GM21381 (cell line): Measurements from ENCODE around the gene IMMP2L.

Source experiments
- ATAC-seq: cut with Tn5 transposase; IDR thresholded peaks from one replicate; pipeline ENCODE4 v1.9.1; 2021; ENCODE audit warnings: mild to moderate bottlenecking, moderate library complexity; ENCODE audit not compliant: unreplicated experiment

IMMP2L gene

GRCh38 chr7:110897538-110897937, 664.8 kb downstream of the IMMP2L start:
- no peak for ATAC-seq

- no peak for ATAC-seq
Observed at GRCh38 chr7:110894111-110894510, 668.2 kb downstream of the IMMP2L start.

GRCh38 chr7:110891197-110891596, 671.1 kb downstream of the IMMP2L start:
- ATAC-seq, result no peak

- no peak for ATAC-seq
Observed at GRCh38 chr7:110890101-110890500, 672.2 kb downstream of the IMMP2L start.

- ATAC-seq, result no peak
Observed at GRCh38 chr7:110889335-110889734, 673.0 kb downstream of the IMMP2L start.

- no peak for ATAC-seq
Observed at GRCh38 chr7:110888641-110889040, 673.7 kb downstream of the IMMP2L start.

GRCh38 chr7:110885474-110885873, 676.8 kb downstream of the IMMP2L start:
- no peak for ATAC-seq

GRCh38 chr7:110881721-110882120, 680.6 kb downstream of the IMMP2L start:
- no peak for ATAC-seq

GRCh38 chr7:110880971-110881370, 681.3 kb downstream of the IMMP2L start:
- ATAC-seq, result no peak

- no peak for ATAC-seq
Observed at GRCh38 chr7:110877016-110877415, 685.3 kb downstream of the IMMP2L start.

- ATAC-seq, result no peak
Observed at GRCh38 chr7:110875346-110875745, 686.9 kb downstream of the IMMP2L start.

GRCh38 chr7:110871856-110872255, 690.4 kb downstream of the IMMP2L start:
- ATAC-seq, result no peak

- no peak for ATAC-seq
Observed at GRCh38 chr7:110870926-110871325, 691.4 kb downstream of the IMMP2L start.

- ATAC-seq, result no peak
Observed at GRCh38 chr7:110868458-110868857, 693.8 kb downstream of the IMMP2L start.

GRCh38 chr7:110867771-110868170, 694.5 kb downstream of the IMMP2L start:
- no peak for ATAC-seq

- ATAC-seq, result no peak
Observed at GRCh38 chr7:110863258-110863657, 699.0 kb downstream of the IMMP2L start.

- no peak for ATAC-seq
Observed at GRCh38 chr7:110861163-110861562, 701.1 kb downstream of the IMMP2L start.

GRCh38 chr7:110857106-110857505, 705.2 kb downstream of the IMMP2L start:
- ATAC-seq, result no peak

- no peak for ATAC-seq
Observed at GRCh38 chr7:110856704-110857103, 705.6 kb downstream of the IMMP2L start.

GRCh38 chr7:110854651-110855050, 707.6 kb downstream of the IMMP2L start:
- no peak for ATAC-seq

GRCh38 chr7:110854166-110854565, 708.1 kb downstream of the IMMP2L start:
- ATAC-seq, result no peak

GRCh38 chr7:110853263-110853662, 709.0 kb downstream of the IMMP2L start:
- ATAC-seq, result no peak

GRCh38 chr7:110852156-110852940, 709.9 kb downstream of the IMMP2L start:
- ATAC-seq, result no peak
